Inferior parietal cortex (tissue), 1 donor: ENCODE data around the gene SRPX.

Source experiments
- DNase-seq: peaks from one replicate; pipeline ENCODE4 v3.0.0-alpha.2; 2016; ENCODE audit errors: extremely low spot score

SRPX gene

DNA sequence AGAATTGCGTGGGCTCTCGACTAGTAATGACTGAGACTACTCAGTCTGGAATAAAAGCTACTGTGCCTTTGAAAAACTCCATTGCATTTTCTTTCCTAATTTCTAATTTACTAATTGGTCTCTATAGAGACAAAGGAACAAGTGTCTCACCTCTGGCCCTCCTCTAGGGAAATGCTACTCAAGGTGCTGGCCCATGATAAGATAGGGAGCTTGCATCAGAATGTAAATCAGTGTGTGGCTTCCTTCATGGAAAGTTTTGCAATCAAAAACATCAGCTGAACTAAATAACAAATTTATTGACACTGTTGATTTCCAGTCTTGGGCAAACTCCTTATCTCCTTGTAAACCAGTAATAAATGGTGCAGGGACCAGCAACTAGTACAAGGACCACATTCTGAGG lies 81.8 kb downstream of the SRPX start:
- DNase-seq = no peak

DNA sequence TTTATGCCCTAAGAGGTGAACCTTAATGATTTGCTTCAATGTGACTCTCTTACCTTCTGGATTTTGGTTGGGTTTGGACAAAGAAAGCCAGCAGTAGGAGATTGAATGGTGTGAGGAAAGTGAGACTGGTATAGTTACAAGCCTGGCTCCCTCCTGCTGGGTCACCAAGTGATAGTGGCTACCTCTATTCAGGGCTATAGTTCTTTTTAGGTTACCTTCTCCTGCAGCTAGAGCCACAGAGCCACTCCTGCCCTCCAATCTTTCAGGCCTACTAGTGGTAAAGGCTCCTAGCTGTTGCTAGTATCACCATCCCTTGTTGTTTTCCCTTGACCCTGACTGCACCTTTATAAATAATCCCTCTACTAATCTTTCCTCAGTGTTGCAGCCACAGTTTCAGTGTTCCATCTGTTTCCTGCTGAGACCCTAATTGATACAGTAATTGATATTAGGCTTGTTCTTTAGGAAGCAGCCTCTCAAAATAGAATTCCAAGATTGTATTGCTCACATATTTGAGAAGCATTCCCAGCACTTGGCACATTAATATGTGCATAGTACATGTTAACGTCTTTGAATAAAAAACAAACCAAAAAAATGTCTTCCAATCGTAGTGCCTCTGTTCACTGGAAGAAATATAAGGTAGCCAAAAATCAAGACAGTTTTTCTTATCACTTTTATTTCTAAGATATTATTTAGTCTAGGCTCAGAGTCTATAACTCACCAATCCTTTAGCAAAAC lies 82.3 kb downstream of the SRPX start:
- no peak for DNase-seq

DNA sequence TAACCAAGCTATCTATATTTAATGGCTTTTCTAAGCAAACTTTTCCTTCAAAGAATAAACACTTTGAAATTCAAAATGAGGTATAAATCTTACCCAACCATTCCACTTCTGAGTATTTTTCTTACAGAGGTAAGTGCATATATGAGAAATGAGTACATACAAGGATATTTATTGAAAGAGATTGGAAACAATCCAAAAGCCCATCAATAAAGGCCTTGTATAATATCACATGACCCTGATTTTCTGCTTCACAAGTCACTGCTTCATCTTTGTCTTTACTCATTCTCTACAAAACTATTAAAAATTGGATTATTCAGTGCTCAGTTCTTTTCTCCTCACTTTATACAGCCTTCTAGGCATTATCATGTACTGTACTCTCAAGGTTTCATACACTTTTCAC lies 91.3 kb downstream of the SRPX start:
- no peak for DNase-seq

DNA sequence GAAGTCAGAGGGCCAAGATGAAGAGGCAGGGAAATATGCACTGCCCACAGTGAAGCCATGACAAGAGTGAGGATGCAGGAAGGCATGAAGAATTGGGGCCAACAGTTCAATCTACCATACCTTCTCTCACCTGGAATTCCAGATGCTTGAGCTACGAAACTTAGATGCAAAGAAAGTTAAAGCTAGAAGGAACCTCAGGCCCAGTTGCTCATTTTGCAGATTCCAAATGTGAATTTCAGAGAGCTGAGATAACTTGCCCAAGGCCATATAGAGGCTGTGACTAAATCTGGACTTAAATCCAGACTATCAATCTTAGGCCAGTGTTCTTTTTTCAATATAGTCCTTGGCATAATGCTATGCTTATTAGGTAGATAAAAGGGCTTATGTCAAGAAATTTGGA lies 92.7 kb downstream of the SRPX start:
- no peak for DNase-seq

GRCh38 chrX:38126179-38126578 lies 94.5 kb downstream of the SRPX start:
- DNase-seq = no peak

DNA sequence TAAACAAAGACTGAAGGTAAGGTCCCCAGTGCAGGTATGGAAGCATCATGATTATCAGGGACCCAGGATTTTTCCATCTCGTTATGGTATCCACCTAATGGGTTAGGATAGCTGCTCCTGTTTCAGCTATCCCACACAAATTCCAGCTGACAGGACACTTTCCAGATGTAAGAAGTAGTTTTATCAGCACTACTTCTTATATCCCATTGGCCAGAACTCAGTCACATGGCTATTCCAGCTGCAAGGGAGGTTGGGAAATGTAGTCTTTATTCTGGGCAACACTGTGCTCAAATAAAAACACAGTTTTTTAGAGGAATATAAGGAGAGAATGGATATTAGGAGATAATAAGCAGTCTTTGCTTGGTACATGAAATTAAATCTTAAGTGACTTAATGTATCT lies 96.7 kb downstream of the SRPX start:
- DNase-seq = no peak

DNA sequence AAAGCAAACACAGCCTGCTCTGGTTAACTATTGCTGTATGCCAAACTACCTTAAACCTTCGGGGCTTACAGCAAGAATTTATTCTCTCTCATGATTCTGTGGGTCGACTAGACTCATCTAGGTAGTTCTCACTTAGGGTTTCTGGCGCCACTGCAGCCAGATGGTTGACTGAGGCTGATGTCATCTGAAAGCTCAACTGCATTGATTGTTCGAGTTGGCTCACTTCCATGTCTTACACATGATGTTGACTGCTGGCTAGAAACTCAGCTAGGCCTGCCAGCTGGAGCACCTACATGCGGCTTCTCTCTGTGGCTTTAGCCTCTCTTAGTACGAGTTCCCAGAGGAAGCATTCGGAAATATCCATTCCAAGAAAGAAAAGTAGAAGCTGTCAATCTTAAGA lies 103.2 kb downstream of the SRPX start:
- no peak for DNase-seq

DNA sequence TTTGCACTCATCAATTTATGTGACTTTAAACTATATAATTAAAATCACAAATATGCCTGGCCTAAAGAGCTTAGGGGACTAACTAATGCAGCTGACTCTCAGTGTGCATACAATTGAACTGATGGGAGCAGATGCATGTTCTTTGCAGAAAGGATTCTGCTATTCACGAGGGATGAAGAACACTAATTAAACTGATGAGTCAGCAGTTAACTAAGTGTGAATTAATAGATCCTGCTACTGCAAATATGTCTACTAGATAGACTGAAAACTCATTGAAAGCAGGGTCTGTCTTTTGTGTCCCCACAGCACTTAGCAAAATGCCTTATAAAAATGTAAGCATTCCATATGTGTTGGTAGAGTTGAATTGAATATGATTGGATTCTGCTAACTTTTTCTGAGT lies 104.0 kb downstream of the SRPX start:
- DNase-seq = no peak

DNA sequence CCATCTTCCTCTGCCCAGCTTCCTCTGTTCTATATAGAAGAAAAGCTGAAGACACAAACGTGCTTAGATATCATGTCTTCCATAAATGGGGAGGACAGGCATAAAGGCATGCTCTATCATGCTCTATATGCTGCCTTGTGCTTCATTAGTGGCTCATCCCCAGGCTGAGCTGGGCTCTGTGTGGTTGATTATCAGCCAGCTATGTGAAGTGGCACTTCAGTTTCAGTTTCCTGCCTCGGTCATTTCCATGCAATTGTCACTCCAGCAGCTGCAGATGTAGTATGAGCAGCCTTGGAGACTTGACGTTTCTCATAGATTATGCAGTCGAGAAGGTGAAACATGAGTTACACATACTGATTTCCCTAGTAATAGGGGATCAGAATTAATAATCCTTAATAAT lies 108.1 kb downstream of the SRPX start:
- DNase-seq = no peak

GRCh38 chrX:38111196-38111595 lies 109.5 kb downstream of the SRPX start:
- DNase-seq = no peak

- DNase-seq = no peak
Measured at GRCh38 chrX:38110231-38110630, 110.4 kb downstream of the SRPX start.

DNA sequence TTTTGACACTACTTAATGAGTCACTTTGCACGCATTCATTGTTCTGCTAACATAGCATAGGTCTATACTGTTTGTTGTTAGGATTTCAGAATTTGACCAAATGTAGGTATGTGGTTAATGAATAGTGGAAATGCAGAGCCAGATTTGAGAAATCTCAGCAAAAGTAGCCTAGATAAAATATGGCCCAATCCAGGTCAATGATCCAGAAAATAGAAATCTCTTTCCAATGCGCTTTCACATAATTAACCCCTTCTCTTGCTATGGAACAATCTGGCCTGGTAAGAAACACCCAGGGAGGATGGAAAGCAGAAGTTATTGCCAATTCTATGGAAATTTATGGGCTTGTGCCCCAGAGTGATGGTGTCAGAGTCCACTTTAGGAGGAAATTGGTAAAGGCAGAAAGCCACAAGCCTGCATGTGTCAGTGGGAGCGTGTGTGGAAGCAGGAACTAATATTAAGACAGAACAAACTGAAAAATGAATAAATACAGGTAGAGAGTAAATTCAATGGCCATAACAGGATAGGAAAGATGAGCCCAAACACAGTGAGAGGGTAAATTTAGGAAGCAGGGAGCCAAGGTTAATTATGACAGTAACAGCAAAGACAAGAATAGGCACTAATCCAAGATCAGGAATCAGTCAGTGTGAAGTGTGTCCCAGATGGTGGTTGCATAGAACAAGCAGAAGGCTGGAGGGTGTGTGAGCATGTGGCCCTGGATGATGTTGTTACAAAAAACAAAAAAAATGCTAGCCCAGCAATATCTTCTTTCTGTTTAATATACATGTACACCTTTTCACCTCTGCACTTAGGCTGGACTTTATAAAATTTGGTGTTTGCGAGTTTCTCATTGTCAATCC lies 111.4 kb downstream of the SRPX start:
- no peak for DNase-seq

DNA sequence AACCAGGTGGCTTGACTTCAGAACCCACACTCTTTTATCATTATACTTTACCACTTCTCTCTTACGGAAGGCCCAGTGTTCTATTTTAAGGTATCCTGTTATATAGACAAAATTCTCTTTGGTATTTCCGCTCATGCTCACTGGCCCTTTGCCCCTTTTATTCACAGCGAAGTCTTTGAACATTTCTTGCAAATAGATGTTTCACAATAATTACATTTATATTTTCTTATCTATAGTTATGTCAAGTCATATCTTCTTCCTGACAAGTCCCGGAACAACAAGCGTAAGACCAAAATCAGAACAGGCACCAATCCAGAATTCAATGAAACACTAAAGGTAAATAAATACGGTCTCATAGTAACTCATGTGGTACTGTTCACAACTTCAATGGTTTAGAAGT lies 112.3 kb downstream of the SRPX start:
- no peak for DNase-seq

- no peak for DNase-seq
Measured at GRCh38 chrX:38106991-38107655, 113.5 kb downstream of the SRPX start.

- DNase-seq = no peak
Measured at GRCh38 chrX:38105216-38105725, 115.4 kb downstream of the SRPX start.

DNA sequence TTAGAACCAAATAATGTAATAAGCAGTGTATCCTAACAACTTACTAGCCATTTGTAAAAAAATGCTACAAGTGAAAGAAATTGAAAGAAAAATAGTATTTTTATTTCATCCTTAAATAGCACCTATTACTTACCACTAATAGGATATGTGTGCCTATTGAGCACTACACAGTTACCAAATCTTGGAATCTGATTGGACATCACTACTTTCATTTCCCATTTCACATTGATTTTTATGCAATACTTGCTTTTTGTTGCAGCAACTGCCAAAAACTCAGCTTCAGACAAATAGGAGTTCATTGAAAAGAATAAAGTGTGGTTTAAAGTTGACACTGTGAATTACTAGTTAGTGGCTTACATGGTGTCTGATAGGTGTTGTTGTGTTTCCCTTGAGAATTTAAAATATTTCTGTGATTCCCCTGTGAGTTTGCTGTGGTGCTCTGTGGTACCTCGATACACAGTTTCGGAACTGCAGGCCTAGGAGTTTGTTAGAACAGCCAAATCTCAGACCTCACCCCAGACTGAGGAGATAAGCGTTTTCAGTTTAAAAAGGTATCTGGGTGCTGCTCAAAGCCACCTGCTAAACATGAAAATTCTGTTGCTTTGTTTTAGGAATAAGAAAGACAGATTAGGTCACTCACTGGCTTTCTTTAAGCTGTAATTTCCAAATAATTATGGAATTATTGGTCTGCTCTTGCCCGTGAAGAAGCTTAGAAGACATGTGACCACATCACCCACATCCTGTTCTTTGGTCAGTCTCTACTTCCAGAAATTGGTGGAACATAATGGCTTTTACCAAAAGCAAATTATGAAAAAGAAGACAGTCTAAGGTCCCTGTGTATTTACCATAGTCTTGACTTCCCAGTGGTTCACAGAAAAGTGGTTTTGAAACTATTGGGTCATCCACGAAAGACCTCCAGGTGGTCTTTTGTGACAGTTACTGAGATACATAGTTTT lies 116.5 kb downstream of the SRPX start:
- no peak for DNase-seq

GRCh38 chrX:38102875-38103274 lies 117.8 kb downstream of the SRPX start:
- no peak for DNase-seq

- DNase-seq = no peak
Measured at GRCh38 chrX:38102240-38102639, 118.4 kb downstream of the SRPX start.

DNA sequence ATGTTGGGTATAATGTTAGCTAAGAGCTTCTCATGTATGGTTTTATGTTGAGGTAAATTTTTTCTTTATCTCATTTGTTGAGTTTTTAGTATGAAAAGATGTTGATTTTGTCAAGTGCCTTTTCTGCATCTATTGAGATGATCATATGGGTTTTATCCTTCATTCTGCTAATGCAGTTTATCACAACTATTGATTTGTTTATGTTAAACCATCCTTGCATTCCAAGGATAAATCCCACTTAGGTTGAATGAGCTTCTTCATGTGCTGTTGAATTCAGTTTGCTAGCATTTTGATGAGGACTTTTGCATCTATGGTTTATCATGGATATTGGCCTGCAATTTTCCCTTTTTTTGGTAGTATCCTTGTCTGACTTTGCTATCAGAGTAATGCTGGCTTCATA lies 121.0 kb downstream of the SRPX start:
- no peak for DNase-seq
